Common myeloid progenitor, CD34-positive (primary cell): ENCODE results near the gene GLP2R.

ENCODE experiments used
- CTCF ChIA-PET: fragments of 350-600 bp; sonication (Branson Sonifier 250); formaldehyde crosslinking; loops from one replicate; lab custom pipeline; 2021; ENCODE audit warnings: antibody characterized with exemption; lab: Charles Lee
- POLR2A ChIA-PET: fragments of 350-600 bp; sonication (Branson Sonifier 250); formaldehyde crosslinking; loops from one replicate; lab custom pipeline; 2021; ENCODE audit warnings: antibody characterized with exemption; lab: Charles Lee
- DNase-seq, 3 donors: peaks; one replicate each; pipeline versions ENCODE4 v3.0.0 to v3.0.0-alpha.2; 2013
- H3K27ac ChIP-seq, 2 experiments: 1 replicate in 1 of 2; 2 replicates in 1 of 2; pipeline ENCODE4 v1.7.0; 2013; ENCODE audit warnings: inconsistent platforms in 2 of 2, low read length in 2 of 2, mild to moderate bottlenecking in 2 of 2, low read depth in 1 of 2, moderate library complexity in 1 of 2; ENCODE audit not compliant: severe bottlenecking in 2 of 2, insufficient read depth in 1 of 2, poor library complexity in 1 of 2
- H3K27me3 ChIP-seq, 5 experiments: replicated peaks in 2 of 5; 1 replicate in 3 of 5; 2 replicates in 2 of 5; pipeline versions ENCODE4 v1.6.1 to v1.7.0; 2013; ENCODE audit warnings: low read length in 4 of 5, mild to moderate bottlenecking in 2 of 5, moderate library complexity in 2 of 5, inconsistent platforms in 1 of 5; ENCODE audit not compliant: insufficient read depth in 5 of 5, control insufficient read depth in 4 of 5
- H3K36me3 ChIP-seq, 4 experiments: 1 replicate in 2 of 4; 2 replicates in 2 of 4; pipeline versions ENCODE4 v1.6.1 to v1.7.0; 2013; ENCODE audit warnings: low read length in 3 of 4, control low read depth in 1 of 4, mild to moderate bottlenecking in 1 of 4; ENCODE audit not compliant: control insufficient read depth in 4 of 4, insufficient read depth in 4 of 4
- H3K4me1 ChIP-seq, 4 experiments: 1 replicate in 3 of 4; 2 replicates in 1 of 4; pipeline versions ENCODE4 v1.6.1 to v1.7.1; 2013; ENCODE audit warnings: low read length in 3 of 4, mild to moderate bottlenecking in 3 of 4, control low read depth in 1 of 4, inconsistent platforms in 1 of 4, moderate library complexity in 1 of 4; ENCODE audit not compliant: control insufficient read depth in 4 of 4, insufficient read depth in 4 of 4; ENCODE audit errors: control extremely low read depth in 1 of 4
- H3K4me3 ChIP-seq, 7 experiments: 1 replicate in 4 of 7; 2 replicates in 3 of 7; pipeline versions ENCODE4 v1.5.1 to v1.7.0; 2013; ENCODE audit warnings: mild to moderate bottlenecking in 7 of 7, low read length in 6 of 7, moderate library complexity in 6 of 7, inconsistent platforms in 2 of 7, low read depth in 2 of 7, control low read depth in 1 of 7; ENCODE audit not compliant: insufficient read depth in 4 of 7, control insufficient read depth in 1 of 7; ENCODE audit errors: extremely low read depth in 1 of 7
- H3K9me3 ChIP-seq, 5 experiments: 1 replicate in 4 of 5; 2 replicates in 1 of 5; pipeline versions ENCODE4 v1.6.1 to v1.7.1; 2013; ENCODE audit warnings: low read length in 4 of 5, mild to moderate bottlenecking in 2 of 5, inconsistent platforms in 1 of 5, low read depth in 1 of 5, moderate library complexity in 1 of 5; ENCODE audit not compliant: control insufficient read depth in 4 of 5, insufficient read depth in 2 of 5; ENCODE audit errors: control extremely low read depth in 1 of 5
- WGBS: methylation state at CpG from one replicate; pipeline ENCODE4 v1.1.5; 2013; ENCODE audit not compliant: insufficient coverage; 5-methylcytosine and 5-hydroxymethylcytosine counted together

The GLP2R gene

GRCh38 chr17:9880582-9880999 lies 54.9 kb downstream of the GLP2R start:
- peaks cover 6 to 20% (median 9%) of the 10 kb centered on the region in 5 experiments for H3K9me3 ChIP-seq
- H3K27ac ChIP-seq = no peak overlapping the region
- 38% methylated on average over 3 of the region's 3 CpGs for WGBS
- H3K4me3 ChIP-seq = no peak overlapping the region
- CTCF ChIA-PET = no interaction called here
- H3K4me1 ChIP-seq = no peaks in the 10 kb centered on the region
- H3K27me3 ChIP-seq = peaks cover 0 to 3% (median 0%) of the 10 kb centered on the region in 5 experiments
- H3K36me3 ChIP-seq = no peaks in the 10 kb centered on the region
- POLR2A ChIA-PET = no interaction called here
- peak in 1 of 3 donors; percentile 27 for DNase-seq

- H3K27me3 ChIP-seq = no peaks in the 10 kb centered on the region
- no peak overlapping the region for H3K4me3 ChIP-seq
- H3K36me3 ChIP-seq = no peaks in the 10 kb centered on the region
- ChIA-PET POLR2A (no interaction called here), CTCF (no interaction called here)
- H3K4me1 ChIP-seq = no peaks in the 10 kb centered on the region
- H3K27ac ChIP-seq = no peak overlapping the region
- H3K9me3 ChIP-seq = peaks cover 6 to 20% (median 10%) of the 10 kb centered on the region in 5 experiments
- DNase-seq = no peak
Measured at GRCh38 chr17:9883451-9883850, 57.7 kb downstream of the GLP2R start.

GRCh38 chr17:9886141-9886930 lies 60.6 kb downstream of the GLP2R start:
- H3K36me3 ChIP-seq = no peaks in the 10 kb centered on the region
- 98% methylated on average over 5 of the region's 5 CpGs for WGBS
- peaks cover 6 to 18% (median 10%) of the 10 kb centered on the region in 5 experiments for H3K9me3 ChIP-seq
- POLR2A ChIA-PET = no interaction called here
- DNase-seq = no peak
- no peaks in the 10 kb centered on the region for H3K4me1 ChIP-seq
- no peak overlapping the region for H3K27ac ChIP-seq
- H3K4me3 ChIP-seq = no peak overlapping the region
- H3K27me3 ChIP-seq = peaks cover 0 to 2% (median 0%) of the 10 kb centered on the region in 5 experiments
- CTCF ChIA-PET = no interaction called here

- Histone ChIP-seq H3K36me3 (no peaks in the 10 kb centered on the region), H3K27ac (no peak overlapping the region), H3K4me1 (no peaks in the 10 kb centered on the region), H3K27me3 (peaks cover 0 to 2% (median 0%) of the 10 kb centered on the region in 5 experiments), H3K4me3 (no peak overlapping the region), H3K9me3 (peaks cover 4 to 12% (median 6%) of the 10 kb centered on the region in 5 experiments)
- ChIA-PET POLR2A (no interaction called here), CTCF (no interaction called here)
- WGBS = 98% methylated on average over 8 of the region's 8 CpGs
- no peak for DNase-seq
Measured at GRCh38 chr17:9887508-9887907, 61.8 kb downstream of the GLP2R start.

GRCh38 chr17:9890124-9890523 lies 64.4 kb downstream of the GLP2R start:
- Histone ChIP-seq H3K27ac (no peak overlapping the region), H3K9me3 (peaks cover 0 to 7% (median 0%) of the 10 kb centered on the region in 5 experiments), H3K36me3 (no peaks in the 10 kb centered on the region), H3K4me3 (no peak overlapping the region), H3K27me3 (peaks cover 0 to 4% (median 0%) of the 10 kb centered on the region in 5 experiments), H3K4me1 (no peaks in the 10 kb centered on the region)
- ChIA-PET CTCF (no interaction called here), POLR2A (no interaction called here)
- peak in 2 of 3 donors; percentile 6 to 22 for DNase-seq
- 0% methylated on average over 2 of the region's 2 CpGs for WGBS

- no peak for DNase-seq
- ChIA-PET POLR2A (no interaction called here), CTCF (no interaction called here)
- no peak overlapping the region for H3K4me3 ChIP-seq
- no CpG with 5 or more reads among the region's 3 CpGs for WGBS
- no peak overlapping the region for H3K27ac ChIP-seq
- peaks cover 0 to 4% (median 0%) of the 10 kb centered on the region in 5 experiments for H3K9me3 ChIP-seq
- H3K27me3 ChIP-seq = peaks cover 0 to 6% (median 0%) of the 10 kb centered on the region in 5 experiments
- H3K4me1 ChIP-seq = no peaks in the 10 kb centered on the region
- H3K36me3 ChIP-seq = no peaks in the 10 kb centered on the region
Measured at GRCh38 chr17:9893411-9894012, 67.8 kb downstream of the GLP2R start.

- Histone ChIP-seq H3K4me1 (no peaks in the 10 kb centered on the region), H3K4me3 (no peak overlapping the region), H3K27ac (no peak overlapping the region), H3K27me3 (peaks cover 0 to 10% (median 3%) of the 10 kb centered on the region in 5 experiments), H3K36me3 (no peaks in the 10 kb centered on the region), H3K9me3 (peaks cover 0 to 4% (median 0%) of the 10 kb centered on the region in 5 experiments)
- POLR2A ChIA-PET = no interaction called here
- 96% methylated on average over 2 of the region's 3 CpGs for WGBS
- DNase-seq = no peak
- CTCF ChIA-PET = no interaction called here
Measured at GRCh38 chr17:9894231-9894630, 68.5 kb downstream of the GLP2R start.
